HG03460 (cell line): ENCODE measurements around the gene SESN2.

Experiments
- ATAC-seq: cut with Tn5 transposase; IDR thresholded peaks from one replicate; pipeline ENCODE4 v1.9.1; 2021; ENCODE audit not compliant: unreplicated experiment

SESN2 gene, protein sequence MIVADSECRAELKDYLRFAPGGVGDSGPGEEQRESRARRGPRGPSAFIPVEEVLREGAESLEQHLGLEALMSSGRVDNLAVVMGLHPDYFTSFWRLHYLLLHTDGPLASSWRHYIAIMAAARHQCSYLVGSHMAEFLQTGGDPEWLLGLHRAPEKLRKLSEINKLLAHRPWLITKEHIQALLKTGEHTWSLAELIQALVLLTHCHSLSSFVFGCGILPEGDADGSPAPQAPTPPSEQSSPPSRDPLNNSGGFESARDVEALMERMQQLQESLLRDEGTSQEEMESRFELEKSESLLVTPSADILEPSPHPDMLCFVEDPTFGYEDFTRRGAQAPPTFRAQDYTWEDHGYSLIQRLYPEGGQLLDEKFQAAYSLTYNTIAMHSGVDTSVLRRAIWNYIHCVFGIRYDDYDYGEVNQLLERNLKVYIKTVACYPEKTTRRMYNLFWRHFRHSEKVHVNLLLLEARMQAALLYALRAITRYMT

DNA sequence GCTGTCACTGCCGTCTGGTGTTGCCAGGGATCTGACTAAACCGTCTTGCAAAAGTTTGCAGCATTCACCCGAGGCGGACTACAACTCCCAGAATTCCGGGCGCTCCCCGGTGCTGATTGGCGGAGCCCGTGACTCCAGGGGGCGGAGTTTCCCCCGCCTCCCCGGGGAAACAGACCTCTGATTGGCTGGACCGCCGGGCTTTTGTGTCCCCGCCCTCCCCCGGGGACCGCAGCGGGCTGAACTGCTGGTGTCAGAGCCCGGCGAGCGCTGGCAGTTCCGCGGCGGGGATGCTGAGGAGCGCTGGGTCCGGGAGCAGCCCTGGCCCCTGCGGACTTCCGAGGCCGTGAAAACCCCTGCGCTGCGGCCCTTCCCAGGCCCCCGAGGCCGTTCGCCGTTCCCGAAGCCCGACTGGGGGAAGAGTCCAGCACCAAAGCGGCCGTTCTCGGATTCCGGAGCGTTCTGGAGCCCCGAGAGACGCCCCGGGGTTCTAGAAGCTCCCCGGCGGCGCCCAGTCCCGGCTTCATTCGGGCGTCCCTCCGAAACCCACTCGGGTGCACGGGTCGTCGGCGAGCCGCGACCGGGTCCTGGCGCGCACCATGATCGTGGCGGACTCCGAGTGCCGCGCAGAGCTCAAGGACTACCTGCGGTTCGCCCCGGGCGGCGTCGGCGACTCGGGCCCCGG lies at the start of gene SESN2:
TSS of gene SESN2 (plus strand) at position 267 of the 682 bp plus-strand sequence. CDS start at position 597, 330 bp downstream.
- ATAC-seq = peak; percentile 93

- ATAC-seq = no peak
These were observed 49.6 kb upstream of the SESN2 start for GRCh38 chr1:28209700-28210099.

- no peak for ATAC-seq
These were observed 46.0 kb upstream of the SESN2 start for GRCh38 chr1:28213315-28213714.

- no peak for ATAC-seq
These were observed 30.2 kb upstream of the SESN2 start for GRCh38 chr1:28229089-28229488.

- no peak for ATAC-seq
These were observed 29.3 kb upstream of the SESN2 start for GRCh38 chr1:28229996-28230395.

GRCh38 chr1:28232558-28233263 lies 26.6 kb upstream of the SESN2 start, which contains the start of gene DNAJC8:
TSS of gene DNAJC8 (minus strand) at chr1:28233029. CDS start at chr1:28232998, 31 bp downstream.
- peak; percentile 67 for ATAC-seq

GRCh38 chr1:28233264-28233606 lies 26.1 kb upstream of the SESN2 start:
- no peak for ATAC-seq

GRCh38 chr1:28235755-28236655 lies 23.3 kb upstream of the SESN2 start, which contains the start of gene ATP5IF1:
TSS of gene ATP5IF1 (plus strand) at chr1:28236124. CDS start at chr1:28236184, 60 bp downstream.
- ATAC-seq = peak; percentile 80

DNA sequence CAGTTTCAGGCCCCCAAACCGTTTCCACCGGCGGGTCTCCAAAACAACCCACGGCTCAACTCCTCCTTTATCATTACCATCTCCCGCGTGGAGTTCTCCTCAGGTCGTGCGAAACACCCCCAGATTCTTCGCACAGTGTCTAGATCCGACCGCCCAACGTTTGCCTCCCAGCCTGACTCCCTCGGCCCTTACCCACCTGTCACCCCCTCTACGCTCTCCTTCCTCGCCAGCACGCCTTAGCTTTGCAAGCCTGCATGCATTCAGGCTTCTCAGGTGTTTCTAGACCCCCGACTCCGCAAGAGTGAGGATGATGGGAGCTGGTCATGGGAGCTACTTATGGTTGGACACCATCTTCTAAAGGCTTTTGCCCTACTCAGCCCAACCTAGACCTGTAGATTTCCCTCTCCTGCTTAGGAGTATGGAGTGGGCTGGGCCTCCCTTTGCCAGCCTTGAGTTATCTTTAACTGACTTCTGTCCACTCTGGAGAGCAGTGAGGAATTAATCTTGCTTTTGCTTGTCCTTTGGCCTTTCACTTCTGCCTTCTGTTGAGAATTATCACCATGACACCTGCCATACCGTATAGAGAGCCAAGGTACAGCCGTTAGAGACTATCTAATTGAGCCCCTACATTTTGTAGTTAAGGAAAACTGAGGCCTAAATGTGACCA lies 22.5 kb upstream of the SESN2 start:
- ATAC-seq = no peak

GRCh38 chr1:28239004-28239403 lies 20.3 kb upstream of the SESN2 start:
- ATAC-seq = no peak

DNA sequence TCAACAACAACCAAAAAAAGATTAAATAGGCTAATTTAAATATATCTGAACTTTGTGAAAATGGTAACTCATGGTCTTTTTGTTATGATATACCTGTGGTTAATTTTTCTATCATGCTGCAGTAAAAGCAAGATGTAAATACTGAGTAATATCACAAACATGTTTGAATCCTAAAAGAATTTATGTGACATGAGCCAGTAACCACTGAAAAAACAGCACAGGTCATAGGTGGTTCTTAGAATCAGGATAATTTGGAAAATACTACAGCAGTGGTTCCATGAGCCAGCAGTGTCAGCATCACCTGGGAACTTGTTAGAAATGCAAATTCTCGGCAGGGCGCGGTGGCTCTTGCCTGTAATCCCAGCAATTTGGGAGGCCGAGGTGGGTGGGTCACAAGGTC lies 19.3 kb upstream of the SESN2 start:
- no peak for ATAC-seq

- ATAC-seq = no peak
These were observed 17.6 kb upstream of the SESN2 start for GRCh38 chr1:28241638-28242241.

DNA sequence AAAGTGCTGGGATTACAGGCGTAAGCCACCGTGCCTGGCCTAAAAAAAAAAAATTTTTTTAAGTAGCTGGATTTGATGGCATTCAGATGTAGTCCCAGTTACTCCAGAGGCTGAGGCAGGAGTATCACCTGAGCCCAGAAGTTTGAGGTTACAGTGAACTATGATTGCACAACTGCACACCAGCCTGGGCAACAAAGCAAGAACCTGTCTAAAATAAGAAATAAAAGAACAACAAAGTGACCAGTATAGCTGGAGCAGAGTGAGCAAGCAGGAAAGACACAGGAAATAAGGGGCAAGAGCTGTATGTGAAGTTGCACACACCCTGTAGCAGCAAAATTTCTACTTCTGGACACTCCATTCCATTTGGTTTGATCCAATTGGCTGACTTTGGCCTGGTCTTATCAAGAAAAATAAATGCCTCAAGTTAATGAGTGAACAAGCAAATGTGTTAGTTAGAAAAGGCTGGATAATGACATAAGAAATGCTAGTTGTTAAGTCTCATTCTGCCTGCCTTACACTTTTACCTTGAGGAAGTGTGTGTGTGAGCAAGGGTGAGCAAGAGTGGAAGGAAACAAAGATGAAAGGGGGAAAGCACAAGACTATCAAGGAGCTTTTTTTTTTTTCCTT lies 15.5 kb upstream of the SESN2 start:
- no peak for ATAC-seq

DNA sequence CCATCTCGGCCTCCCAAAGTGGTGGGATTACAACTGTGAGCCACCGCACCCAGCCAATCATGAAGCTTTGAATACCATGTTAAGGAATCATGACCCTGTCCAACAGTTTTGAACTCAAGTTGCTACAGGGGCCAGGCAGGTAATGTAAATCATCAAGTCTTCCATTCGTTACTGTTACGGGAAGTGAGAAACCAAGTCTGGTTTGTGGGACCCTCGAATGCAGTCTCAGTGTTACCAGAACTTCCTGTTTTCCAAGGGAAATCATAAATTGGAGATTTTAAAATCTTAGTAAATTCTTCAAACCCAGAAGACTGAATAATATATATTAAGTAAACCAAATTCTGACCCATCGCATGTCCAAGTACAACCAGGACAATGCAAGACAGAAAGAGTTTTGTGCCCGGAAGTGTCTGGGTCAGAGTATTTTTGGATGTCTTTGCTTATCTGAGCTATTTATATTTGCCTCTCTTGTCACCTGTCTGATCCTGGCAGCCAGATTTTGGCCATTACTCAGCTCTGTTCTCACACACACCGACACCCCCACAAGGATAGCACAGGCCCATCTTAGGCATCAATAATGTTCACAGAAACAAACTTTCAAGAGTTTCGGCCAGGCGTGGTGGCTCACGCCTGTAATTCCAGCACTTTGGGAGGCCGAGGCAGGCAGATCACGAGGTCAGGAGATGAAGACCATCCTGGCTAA lies 14.6 kb upstream of the SESN2 start:
- ATAC-seq = no peak

DNA sequence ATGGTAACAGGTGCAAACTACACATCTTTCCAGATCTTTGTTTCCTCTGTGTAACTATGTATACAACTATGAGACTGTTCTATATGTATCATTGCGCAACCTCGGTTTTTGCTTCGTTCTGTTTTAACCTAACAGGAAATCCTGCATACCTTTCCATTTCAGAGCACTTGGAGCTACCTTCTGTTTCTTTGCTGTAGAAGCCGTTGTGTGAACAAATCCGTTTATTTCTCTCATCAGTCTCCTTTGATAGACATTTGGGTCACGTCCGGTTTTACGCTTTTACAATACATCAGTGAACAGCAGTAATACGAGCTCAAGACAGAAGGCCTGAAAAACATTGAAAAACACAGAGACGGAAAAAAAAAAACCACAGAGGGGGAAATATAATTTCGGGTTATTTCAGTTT lies 12.9 kb upstream of the SESN2 start:
- no peak for ATAC-seq

- ATAC-seq = no peak
These were observed 11.6 kb upstream of the SESN2 start for GRCh38 chr1:28247612-28248272.

DNA sequence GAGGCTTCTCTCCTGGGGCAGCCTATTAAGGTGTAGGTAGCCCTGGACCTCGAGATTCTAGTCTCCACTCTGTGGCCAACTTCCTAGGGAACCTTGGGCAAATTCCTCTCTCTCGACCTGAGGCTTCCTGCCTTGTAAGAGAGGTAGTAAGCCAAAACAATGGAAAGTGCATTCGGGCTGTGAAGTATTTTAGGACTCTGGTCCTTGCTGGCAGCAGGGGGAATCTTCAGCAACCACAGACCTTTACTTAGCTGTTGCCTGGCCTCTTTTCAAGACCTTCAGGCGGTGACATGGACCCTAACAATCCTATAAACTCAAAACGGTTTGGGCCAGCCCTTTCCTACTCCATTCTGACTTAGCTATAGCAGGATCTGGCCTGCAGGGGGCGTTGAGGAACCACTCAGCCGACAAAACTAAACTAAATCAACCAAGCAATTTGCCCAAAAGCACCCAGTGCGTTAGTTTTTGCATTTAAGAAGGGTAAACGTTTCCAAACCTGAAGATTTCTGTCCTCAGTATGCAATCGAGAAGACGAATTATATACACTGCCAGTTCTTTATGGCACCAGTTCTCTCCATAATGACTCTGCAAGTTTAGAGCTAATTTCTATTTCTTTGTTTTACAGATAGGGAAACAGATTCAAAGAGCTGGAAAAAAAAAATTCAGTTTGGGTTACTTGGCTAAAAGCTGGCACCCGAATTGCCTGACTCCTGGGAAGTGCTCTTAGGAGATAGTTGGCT lies 10.9 kb upstream of the SESN2 start:
- ATAC-seq = no peak
